CD8-positive, alpha-beta memory T cell (primary cell): ENCODE data around the gene SOX15. TPM values are rescaled to one million over a fixed set of nuclear protein-coding genes. Genes with fewer than 3 reads are reported as not detected.
"Not testable (repeated sequence)": the region's sequence is repeated elsewhere in the genome, so short reads cannot be mapped to it uniquely, and the experiment has no call there.

ENCODE experiments used
- CTCF ChIA-PET: fragments of 350-600 bp; sonication (Branson Sonifier 250); formaldehyde crosslinking; loops from one replicate; lab custom pipeline; 2021; ENCODE audit warnings: antibody characterized with exemption; lab: Charles Lee
- POLR2A ChIA-PET: fragments of 350-600 bp; sonication (Branson Sonifier 250); formaldehyde crosslinking; loops from one replicate; lab custom pipeline; 2021; ENCODE audit warnings: antibody characterized with exemption; lab: Charles Lee
- DNase-seq, 5 donors: peaks; one replicate each; pipeline versions ENCODE4 v3.0.0 to v3.0.0-alpha.2; 2020 to 2022; ENCODE audit warnings: mixed read lengths in 1 of 5
- H3K27ac ChIP-seq: one replicate; pipeline ENCODE4 v1.7.0; 2013; ENCODE audit warnings: low read depth, mild to moderate bottlenecking, low read length, moderate library complexity
- H3K27me3 ChIP-seq: 2 replicates; pipeline ENCODE4 v1.7.0; 2013; ENCODE audit warnings: low read length, mild to moderate bottlenecking; ENCODE audit not compliant: insufficient read depth, poor library complexity, severe bottlenecking
- H3K36me3 ChIP-seq: 2 replicates; pipeline ENCODE4 v1.7.0; 2013; ENCODE audit warnings: mild to moderate bottlenecking, low read length, moderate library complexity; ENCODE audit not compliant: insufficient read depth
- H3K4me1 ChIP-seq: 2 replicates; pipeline ENCODE4 v1.7.0; 2013; ENCODE audit warnings: mild to moderate bottlenecking, low read length, moderate library complexity; ENCODE audit not compliant: insufficient read depth
- H3K4me3 ChIP-seq: 2 replicates; pipeline ENCODE4 v1.7.0; 2013; ENCODE audit warnings: mild to moderate bottlenecking, low read length
- H3K9me3 ChIP-seq: 2 replicates; pipeline ENCODE4 v1.7.0; 2013; ENCODE audit warnings: mild to moderate bottlenecking, low read length
- H3K27ac Mint-ChIP-seq, 8 donors: one replicate each; pipeline ENCODE4 v1.8.0; 2020 to 2021; ENCODE audit warnings: mixed read lengths in 8 of 8, mild to moderate bottlenecking in 6 of 8, inconsistent platforms in 3 of 8, moderate library complexity in 3 of 8
- H3K27me3 Mint-ChIP-seq, 2 donors: one replicate each; pipeline ENCODE4 v1.8.0; 2020 to 2021; ENCODE audit warnings: mixed read lengths in 2 of 2, mild to moderate bottlenecking in 1 of 2, moderate library complexity in 1 of 2
- H3K36me3 Mint-ChIP-seq, 3 donors: one replicate each; pipeline ENCODE4 v1.8.0; 2020 to 2021; ENCODE audit warnings: mixed read lengths in 3 of 3, inconsistent platforms in 1 of 3, mild to moderate bottlenecking in 1 of 3
- H3K4me1 Mint-ChIP-seq, 3 donors: one replicate each; pipeline ENCODE4 v1.8.0; 2020 to 2021; ENCODE audit warnings: mixed read lengths in 3 of 3, inconsistent platforms in 1 of 3, mild to moderate bottlenecking in 1 of 3
- H3K4me3 Mint-ChIP-seq, 7 donors: one replicate each; pipeline ENCODE4 v1.8.0; 2020 to 2021; ENCODE audit warnings: mixed read lengths in 7 of 7, mild to moderate bottlenecking in 6 of 7, moderate library complexity in 4 of 7, inconsistent platforms in 2 of 7
- H3K9me3 Mint-ChIP-seq, 5 donors: one replicate each; pipeline ENCODE4 v1.8.0; 2020 to 2022; ENCODE audit warnings: mixed read lengths in 5 of 5, mild to moderate bottlenecking in 3 of 5, moderate library complexity in 2 of 5, inconsistent platforms in 1 of 5
- polyA plus RNA-seq: library from polyadenylated mRNA; unstranded; fragments of 300-500 nt; fragmentation: Illumina TruSeq; gene quantifications from one replicate; pipeline ENCODE4 v1.2.3, GENCODE V29; 2021
- total RNA-seq, 2 experiments: library from RNA; stranded (reverse); gene quantifications; one replicate each; pipeline ENCODE4 v1.2.3, GENCODE V29; 2021

Gene SOX15
- total and polyA plus RNA-seq, 3 experiments from 2014 or later, result 0.29 to 0.31 TPM; not detected in 1

DNA sequence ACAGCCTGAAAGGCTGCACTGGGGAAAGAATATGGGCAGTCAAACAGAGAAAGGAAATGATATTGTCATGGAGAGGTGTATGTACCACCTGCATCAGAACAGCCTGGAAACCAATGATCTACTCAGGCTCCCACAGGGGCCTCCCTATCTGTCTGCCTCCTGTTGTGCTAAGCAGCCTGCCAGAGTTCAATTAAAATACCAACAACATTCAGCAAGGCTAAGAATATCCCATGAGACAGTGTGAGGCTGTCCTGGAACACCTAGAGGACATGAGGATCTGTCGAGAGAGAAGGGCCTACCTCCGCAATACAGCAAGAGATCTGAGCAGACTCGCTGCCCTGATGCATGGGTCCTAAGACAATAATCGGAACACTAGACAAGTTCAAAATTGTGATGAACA is 16.4 kb upstream of the SOX15 start:
- H3K27me3 Mint-ChIP-seq, result no peaks in the 10 kb centered on the region
- no peak overlapping the region for H3K4me3 Mint-ChIP-seq
- Histone ChIP-seq H3K36me3 (peaks cover 20% of the 10 kb centered on the region), H3K9me3 (no peaks in the 10 kb centered on the region), H3K27ac (no peak overlapping the region), H3K4me1 (no peaks in the 10 kb centered on the region), H3K4me3 (no peak overlapping the region), H3K27me3 (no peaks in the 10 kb centered on the region)
- peaks cover 5 to 54% (median 13%) of the 10 kb centered on the region in 3 donors for H3K36me3 Mint-ChIP-seq
- peak overlapping the region in 2 of 8 donors; percentile 19 to 63 for H3K27ac Mint-ChIP-seq
- no peaks in the 10 kb centered on the region for H3K9me3 Mint-ChIP-seq
- peaks cover 21 to 27% (median 25%) of the 10 kb centered on the region in 3 donors for H3K4me1 Mint-ChIP-seq
- ChIA-PET POLR2A (no interaction called here), CTCF (interaction anchor here (1.3 kb wide), 1 partner anchor 9 kb away, joined by 5 read pairs; the partner anchor contains the start of gene FXR2)
- no peak for DNase-seq

DNA sequence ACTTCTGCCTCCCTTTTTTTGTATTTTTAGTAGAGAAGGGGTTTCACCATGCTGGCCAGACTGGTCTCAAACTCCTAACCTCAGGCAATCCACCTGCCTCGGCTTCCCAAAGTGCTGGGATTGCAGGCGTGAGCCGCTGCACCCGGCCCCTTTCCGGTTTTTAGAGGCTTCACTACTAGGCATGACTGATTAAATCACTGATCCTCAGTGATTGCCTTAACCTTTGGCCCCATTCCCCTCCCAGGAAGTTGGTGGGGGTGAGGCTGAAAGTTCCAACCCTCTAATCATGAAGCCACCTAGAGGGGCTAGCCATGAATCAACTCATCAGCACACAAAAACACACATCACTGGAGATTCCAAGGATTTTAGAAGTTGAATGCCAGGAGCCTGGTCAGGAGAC is 7.7 kb upstream of the SOX15 start:
- H3K4me1 ChIP-seq, H3K27me3 ChIP-seq, H3K9me3 Mint-ChIP-seq, H3K27ac ChIP-seq, POLR2A ChIA-PET, CTCF ChIA-PET, H3K4me3 ChIP-seq, H3K27ac Mint-ChIP-seq, DNase-seq, H3K4me1 Mint-ChIP-seq, H3K9me3 ChIP-seq, H3K27me3 Mint-ChIP-seq, H3K4me3 Mint-ChIP-seq: not testable (repeated sequence)
- peaks cover 18 to 86% (median 23%) of the 10 kb centered on the region in 3 donors for H3K36me3 Mint-ChIP-seq
- H3K36me3 ChIP-seq, result peaks cover 52% of the 10 kb centered on the region

DNA sequence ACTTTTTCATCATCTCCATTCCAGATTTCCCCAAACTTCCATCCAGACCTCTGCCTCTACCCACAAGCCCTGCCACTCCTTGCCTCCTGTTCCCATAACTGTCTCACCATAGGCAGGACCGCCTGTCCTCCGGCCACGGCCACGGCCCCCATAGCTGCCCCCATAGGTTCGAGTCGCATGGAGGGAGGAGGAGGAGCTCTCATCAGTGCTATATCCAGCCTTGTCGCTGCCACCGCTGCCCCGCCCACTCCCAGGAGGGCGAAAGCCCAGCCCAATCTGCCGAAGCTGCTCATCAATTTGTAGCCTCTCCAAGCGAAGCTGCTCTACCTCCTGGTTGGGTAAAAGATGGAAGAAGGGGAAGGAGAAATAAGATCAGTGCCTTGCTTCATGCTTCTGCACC is 3.4 kb upstream of the SOX15 start:
- peak overlapping the region in 1 of 8 donors; percentile 6 for H3K27ac Mint-ChIP-seq
- no peak for DNase-seq
- ChIA-PET POLR2A (no interaction called here), CTCF (interaction anchor here (2.6 kb wide), 1 partner anchor 9 kb away, joined by 12 read pairs; the partner anchor contains the start of gene MPDU1)
- H3K27ac ChIP-seq, result no peak overlapping the region
- H3K36me3 Mint-ChIP-seq, result peaks cover 14 to 71% (median 20%) of the 10 kb centered on the region in 3 donors
- no peaks in the 10 kb centered on the region for H3K27me3 ChIP-seq
- H3K9me3 ChIP-seq, result no peaks in the 10 kb centered on the region
- no peak overlapping the region for H3K4me3 Mint-ChIP-seq
- no peaks in the 10 kb centered on the region for H3K4me1 ChIP-seq
- H3K4me3 ChIP-seq, result no peak overlapping the region
- H3K36me3 ChIP-seq, result peaks cover 43% of the 10 kb centered on the region
- no peaks in the 10 kb centered on the region for H3K9me3 Mint-ChIP-seq
- peaks cover 0 to 3% (median 0%) of the 10 kb centered on the region in 3 donors for H3K4me1 Mint-ChIP-seq
- H3K27me3 Mint-ChIP-seq, result no peaks in the 10 kb centered on the region

DNA sequence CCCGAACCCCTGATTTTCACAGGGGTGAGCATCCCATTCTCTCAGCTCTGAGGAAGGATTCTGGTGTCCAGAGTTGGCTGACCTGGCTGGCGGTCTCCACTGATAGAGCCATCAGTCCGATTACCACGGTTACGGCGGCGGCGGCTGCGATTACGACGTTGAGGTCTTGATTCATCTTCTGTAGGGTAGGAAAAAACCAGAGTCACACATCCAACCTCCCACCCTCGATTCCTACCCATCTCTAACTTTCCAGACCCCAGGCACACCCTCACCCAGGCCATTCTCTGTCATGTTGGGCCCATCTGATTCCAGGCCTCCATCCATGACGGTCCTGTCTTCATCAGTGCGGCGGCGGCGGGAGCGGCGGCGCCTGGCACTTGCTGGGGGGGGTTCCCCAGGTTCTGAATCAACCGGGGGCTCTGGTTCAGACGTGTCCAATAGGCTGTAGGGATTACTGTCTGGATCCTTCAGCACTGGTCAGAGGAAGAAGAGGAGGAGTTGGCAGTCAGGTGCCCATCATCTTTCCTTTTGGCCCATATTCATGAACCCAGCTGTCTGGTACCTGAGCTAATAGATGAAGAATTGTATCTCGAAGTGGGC is 2.6 kb upstream of the SOX15 start:
- peaks cover 46% of the 10 kb centered on the region for H3K36me3 ChIP-seq
- no peaks in the 10 kb centered on the region for H3K27me3 ChIP-seq
- ChIA-PET POLR2A (no interaction called here), CTCF (no interaction called here)
- no peaks in the 10 kb centered on the region for H3K27me3 Mint-ChIP-seq
- H3K4me3 Mint-ChIP-seq, result no peak overlapping the region
- H3K4me1 Mint-ChIP-seq, result peaks cover 0 to 3% (median 0%) of the 10 kb centered on the region in 3 donors
- DNase-seq, result no peak
- H3K27ac ChIP-seq, result no peak overlapping the region
- H3K9me3 ChIP-seq, result no peaks in the 10 kb centered on the region
- no peaks in the 10 kb centered on the region for H3K9me3 Mint-ChIP-seq
- no peak overlapping the region for H3K4me3 ChIP-seq
- H3K27ac Mint-ChIP-seq, result no peak overlapping the region
- H3K36me3 Mint-ChIP-seq, result peaks cover 14 to 75% (median 20%) of the 10 kb centered on the region in 3 donors
- no peaks in the 10 kb centered on the region for H3K4me1 ChIP-seq

DNA sequence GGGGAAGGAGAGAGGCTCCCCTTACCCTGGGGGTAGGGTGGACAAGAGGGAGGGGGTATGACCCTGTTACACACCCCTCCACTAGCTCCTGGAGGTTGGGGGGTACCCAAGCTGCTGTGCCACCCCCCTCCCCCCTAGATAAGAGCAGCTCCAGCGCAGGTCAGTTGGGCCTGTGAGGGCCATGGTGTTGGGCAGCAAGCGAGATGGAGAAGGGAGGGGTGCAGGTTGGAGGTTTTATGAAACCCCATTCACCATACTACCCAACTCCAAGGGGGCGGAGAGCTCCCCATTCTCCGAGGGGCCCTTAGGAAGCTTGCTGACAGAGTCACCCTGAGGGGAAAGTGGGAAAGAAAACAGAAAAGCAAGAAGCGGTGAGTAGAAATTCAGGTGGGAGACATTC is 1.7 kb upstream of the SOX15 start:
- Histone ChIP-seq H3K9me3 (no peaks in the 10 kb centered on the region), H3K36me3 (peaks cover 46% of the 10 kb centered on the region), H3K4me1 (no peaks in the 10 kb centered on the region), H3K27me3 (no peaks in the 10 kb centered on the region), H3K27ac (no peak overlapping the region), H3K4me3 (no peak overlapping the region)
- Mint-ChIP-seq H3K27ac (no peak overlapping the region), H3K27me3 (no peaks in the 10 kb centered on the region), H3K4me3 (no peak overlapping the region), H3K36me3 (peaks cover 14 to 75% (median 18%) of the 10 kb centered on the region in 3 donors), H3K4me1 (peaks cover 0 to 3% (median 0%) of the 10 kb centered on the region in 3 donors), H3K9me3 (no peaks in the 10 kb centered on the region)
- ChIA-PET CTCF (no interaction called here), POLR2A (no interaction called here)
- no peak for DNase-seq

DNA sequence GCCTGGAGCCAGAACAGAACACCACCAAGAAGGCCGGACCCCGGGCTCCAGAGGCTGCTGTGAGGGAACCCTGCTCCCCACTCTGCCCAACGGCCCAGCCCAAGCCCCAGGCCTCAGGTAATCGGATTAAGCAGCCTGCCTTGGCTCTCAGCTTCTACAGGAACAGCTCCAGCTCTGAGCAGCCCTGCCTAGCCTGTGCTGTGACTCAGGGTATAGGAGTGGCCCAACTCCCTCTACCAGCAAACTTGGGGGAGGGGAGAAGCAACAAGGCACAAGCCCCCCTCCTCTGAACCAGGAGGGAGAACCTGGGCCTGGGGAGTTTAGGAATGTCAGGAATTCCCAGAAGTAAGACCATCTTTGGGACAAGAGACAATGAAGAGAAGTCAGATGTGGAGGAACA is 849 bp upstream of the SOX15 start:
- Histone ChIP-seq H3K9me3 (no peaks in the 10 kb centered on the region), H3K4me3 (no peak overlapping the region), H3K27ac (no peak overlapping the region), H3K36me3 (peaks cover 44% of the 10 kb centered on the region), H3K27me3 (no peaks in the 10 kb centered on the region), H3K4me1 (no peaks in the 10 kb centered on the region)
- Mint-ChIP-seq H3K27ac (peak overlapping the region in 4 of 8 donors; percentile 29 to 88 (median 42)), H3K9me3 (no peaks in the 10 kb centered on the region), H3K4me1 (peaks cover under 1 to 4% (median 1%) of the 10 kb centered on the region in 3 donors), H3K4me3 (no peak overlapping the region), H3K36me3 (peaks cover 14 to 66% (median 18%) of the 10 kb centered on the region in 3 donors), H3K27me3 (no peaks in the 10 kb centered on the region)
- ChIA-PET POLR2A (no interaction called here), CTCF (interaction anchor here (0.8 to 2.9 kb wide), 6 partner anchors 30 to 155 kb away, joined by 3 to 18 read pairs (median 10); partner anchors contain the start of genes TMEM102, TP53 and WRAP53)
- DNase-seq, result no peak

DNA sequence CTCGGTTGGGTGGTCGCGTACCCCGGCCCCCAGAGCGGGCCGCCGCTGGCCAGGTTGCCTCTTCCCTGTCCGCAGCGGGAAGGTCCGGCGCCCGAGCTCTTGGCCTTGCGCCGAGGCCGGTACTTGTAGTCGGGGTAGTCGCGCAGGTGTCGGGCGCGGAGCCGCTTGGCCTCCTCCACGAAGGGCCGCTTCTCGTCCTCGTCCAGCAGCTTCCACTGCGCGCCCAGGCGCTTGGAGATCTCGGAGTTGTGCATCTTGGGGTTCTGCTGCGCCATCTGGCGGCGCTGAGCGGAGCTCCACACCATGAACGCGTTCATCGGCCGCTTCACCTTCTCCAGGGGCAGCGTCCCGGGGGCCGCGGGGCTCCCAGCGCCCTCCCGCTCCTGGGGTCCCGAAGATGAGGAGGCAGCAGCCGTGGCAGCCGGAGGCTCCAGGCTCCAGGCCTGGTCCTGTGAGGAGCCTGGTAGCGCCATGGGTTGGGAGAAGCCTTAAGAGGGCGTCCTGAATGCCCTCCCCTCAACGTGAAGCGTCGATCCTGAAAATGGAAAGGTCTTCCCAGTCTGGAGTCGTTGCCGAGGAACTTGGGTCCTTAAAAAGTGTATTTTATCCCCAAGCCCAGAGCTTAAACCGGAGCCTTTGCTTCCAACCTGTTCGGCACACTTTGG is 558 bp downstream of the SOX15 start:
- Mint-ChIP-seq H3K4me3 (peak overlapping the region in 1 of 7 donors; percentile 65), H3K4me1 (peaks cover 7 to 13% (median 12%) of the 10 kb centered on the region in 3 donors), H3K27ac (peak overlapping the region in 1 of 8 donors; percentile 83), H3K9me3 (no peaks in the 10 kb centered on the region), H3K27me3 (no peaks in the 10 kb centered on the region), H3K36me3 (peaks cover 14 to 57% (median 16%) of the 10 kb centered on the region in 3 donors)
- ChIA-PET CTCF (interaction anchor here (0.8 to 2.9 kb wide), 25 partner anchors 9 to 236 kb away, joined by 3 to 18 read pairs (median 4); partner anchors contain the start of genes CD68, FXR2, SAT2 and TMEM102), POLR2A (interaction anchor here (0.6 to 1.7 kb wide), 5 partner anchors 15 to 544 kb away, joined by 3 to 12 read pairs (median 6); partner anchors contain the start of genes FXR2, SENP3, TP53 and WRAP53)
- Histone ChIP-seq H3K27ac (no peak overlapping the region), H3K36me3 (peaks cover 33% of the 10 kb centered on the region), H3K4me3 (no peak overlapping the region), H3K27me3 (no peaks in the 10 kb centered on the region), H3K4me1 (peaks cover 8% of the 10 kb centered on the region), H3K9me3 (no peaks in the 10 kb centered on the region)
- peak; percentile 37 to 76 (median 47) for DNase-seq
